Measurements from ENCODE around the gene TLCD1. TPM values are rescaled to one million over a fixed set of nuclear protein-coding genes. Genes with fewer than 3 reads are reported as not detected.

Gene TLCD1
- total and polyA plus RNA-seq, 2 experiments from 2014 or later, result 26.5 to 47.0 TPM

- Histone ChIP-seq H3F3A (replicated peaks; ENCODE audit: low read depth) (no peaks in the 10 kb centered on the region), H3K4me2 (no peak overlapping the region), H2AFZ (no peak overlapping the region), H4K20me1 (replicated peaks; ENCODE audit: insufficient read depth) (peaks cover 2% of the 10 kb centered on the region), H3K36me3 (ENCODE audit: insufficient read depth) (peaks cover 77% of the 10 kb centered on the region), H3K4me3 (no peak overlapping the region), H3K4me1 (ENCODE audit: insufficient read depth) (no peaks in the 10 kb centered on the region), H3K9me2 (ENCODE audit: insufficient read depth) (no peaks in the 10 kb centered on the region), H3K79me2 (replicated peaks; ENCODE audit: insufficient read depth) (no peaks in the 10 kb centered on the region), H3K27ac (ENCODE audit: low read depth) (no peak overlapping the region), H3K27me3 (ENCODE audit: insufficient read depth) (no peaks in the 10 kb centered on the region)
- H3K4me1 Mint-ChIP-seq, result no peaks in the 10 kb centered on the region
- H3K27ac Mint-ChIP-seq, result no peak overlapping the region
- no peaks in the 10 kb centered on the region for H3K9me3 Mint-ChIP-seq
- peaks cover 4% of the 10 kb centered on the region for H3K27me3 Mint-ChIP-seq (ENCODE audit: insufficient read depth, low read depth, poor library complexity)
- TF ChIP-seq EZH2 (IDR thresholded peaks at IDR 0.05; ENCODE audit: low read depth, unreplicated experiment) (no peak), CTCF (conservative IDR thresholded peaks at IDR 0.05; ENCODE audit: low read depth in 2 of 2) (no peak), STAT1 (IDR thresholded peaks at IDR 0.05; ENCODE audit: unreplicated experiment) (no peak), NANOG (IDR thresholded peaks at IDR 0.05; ENCODE audit: borderline replicate concordance) (no peak), JUNB (IDR thresholded peaks at IDR 0.05; ENCODE audit: unreplicated experiment) (no peak), CREB1 (CRISPR knock-in tag; IDR thresholded peaks at IDR 0.05; ENCODE audit: low read depth) (no peak), ZNF331 (CRISPR knock-in tag; IDR thresholded peaks at IDR 0.05; ENCODE audit: low read depth) (no peak), EZH2phosphoT487 (IDR thresholded peaks at IDR 0.05; ENCODE audit: unreplicated experiment) (no peak), ZNF114 (CRISPR knock-in tag; IDR thresholded peaks at IDR 0.05) (no peak), POLR2AphosphoS5 (IDR thresholded peaks at IDR 0.05; ENCODE audit: low read depth) (no peak)
- TF ChIP-seq, protein P1, sequence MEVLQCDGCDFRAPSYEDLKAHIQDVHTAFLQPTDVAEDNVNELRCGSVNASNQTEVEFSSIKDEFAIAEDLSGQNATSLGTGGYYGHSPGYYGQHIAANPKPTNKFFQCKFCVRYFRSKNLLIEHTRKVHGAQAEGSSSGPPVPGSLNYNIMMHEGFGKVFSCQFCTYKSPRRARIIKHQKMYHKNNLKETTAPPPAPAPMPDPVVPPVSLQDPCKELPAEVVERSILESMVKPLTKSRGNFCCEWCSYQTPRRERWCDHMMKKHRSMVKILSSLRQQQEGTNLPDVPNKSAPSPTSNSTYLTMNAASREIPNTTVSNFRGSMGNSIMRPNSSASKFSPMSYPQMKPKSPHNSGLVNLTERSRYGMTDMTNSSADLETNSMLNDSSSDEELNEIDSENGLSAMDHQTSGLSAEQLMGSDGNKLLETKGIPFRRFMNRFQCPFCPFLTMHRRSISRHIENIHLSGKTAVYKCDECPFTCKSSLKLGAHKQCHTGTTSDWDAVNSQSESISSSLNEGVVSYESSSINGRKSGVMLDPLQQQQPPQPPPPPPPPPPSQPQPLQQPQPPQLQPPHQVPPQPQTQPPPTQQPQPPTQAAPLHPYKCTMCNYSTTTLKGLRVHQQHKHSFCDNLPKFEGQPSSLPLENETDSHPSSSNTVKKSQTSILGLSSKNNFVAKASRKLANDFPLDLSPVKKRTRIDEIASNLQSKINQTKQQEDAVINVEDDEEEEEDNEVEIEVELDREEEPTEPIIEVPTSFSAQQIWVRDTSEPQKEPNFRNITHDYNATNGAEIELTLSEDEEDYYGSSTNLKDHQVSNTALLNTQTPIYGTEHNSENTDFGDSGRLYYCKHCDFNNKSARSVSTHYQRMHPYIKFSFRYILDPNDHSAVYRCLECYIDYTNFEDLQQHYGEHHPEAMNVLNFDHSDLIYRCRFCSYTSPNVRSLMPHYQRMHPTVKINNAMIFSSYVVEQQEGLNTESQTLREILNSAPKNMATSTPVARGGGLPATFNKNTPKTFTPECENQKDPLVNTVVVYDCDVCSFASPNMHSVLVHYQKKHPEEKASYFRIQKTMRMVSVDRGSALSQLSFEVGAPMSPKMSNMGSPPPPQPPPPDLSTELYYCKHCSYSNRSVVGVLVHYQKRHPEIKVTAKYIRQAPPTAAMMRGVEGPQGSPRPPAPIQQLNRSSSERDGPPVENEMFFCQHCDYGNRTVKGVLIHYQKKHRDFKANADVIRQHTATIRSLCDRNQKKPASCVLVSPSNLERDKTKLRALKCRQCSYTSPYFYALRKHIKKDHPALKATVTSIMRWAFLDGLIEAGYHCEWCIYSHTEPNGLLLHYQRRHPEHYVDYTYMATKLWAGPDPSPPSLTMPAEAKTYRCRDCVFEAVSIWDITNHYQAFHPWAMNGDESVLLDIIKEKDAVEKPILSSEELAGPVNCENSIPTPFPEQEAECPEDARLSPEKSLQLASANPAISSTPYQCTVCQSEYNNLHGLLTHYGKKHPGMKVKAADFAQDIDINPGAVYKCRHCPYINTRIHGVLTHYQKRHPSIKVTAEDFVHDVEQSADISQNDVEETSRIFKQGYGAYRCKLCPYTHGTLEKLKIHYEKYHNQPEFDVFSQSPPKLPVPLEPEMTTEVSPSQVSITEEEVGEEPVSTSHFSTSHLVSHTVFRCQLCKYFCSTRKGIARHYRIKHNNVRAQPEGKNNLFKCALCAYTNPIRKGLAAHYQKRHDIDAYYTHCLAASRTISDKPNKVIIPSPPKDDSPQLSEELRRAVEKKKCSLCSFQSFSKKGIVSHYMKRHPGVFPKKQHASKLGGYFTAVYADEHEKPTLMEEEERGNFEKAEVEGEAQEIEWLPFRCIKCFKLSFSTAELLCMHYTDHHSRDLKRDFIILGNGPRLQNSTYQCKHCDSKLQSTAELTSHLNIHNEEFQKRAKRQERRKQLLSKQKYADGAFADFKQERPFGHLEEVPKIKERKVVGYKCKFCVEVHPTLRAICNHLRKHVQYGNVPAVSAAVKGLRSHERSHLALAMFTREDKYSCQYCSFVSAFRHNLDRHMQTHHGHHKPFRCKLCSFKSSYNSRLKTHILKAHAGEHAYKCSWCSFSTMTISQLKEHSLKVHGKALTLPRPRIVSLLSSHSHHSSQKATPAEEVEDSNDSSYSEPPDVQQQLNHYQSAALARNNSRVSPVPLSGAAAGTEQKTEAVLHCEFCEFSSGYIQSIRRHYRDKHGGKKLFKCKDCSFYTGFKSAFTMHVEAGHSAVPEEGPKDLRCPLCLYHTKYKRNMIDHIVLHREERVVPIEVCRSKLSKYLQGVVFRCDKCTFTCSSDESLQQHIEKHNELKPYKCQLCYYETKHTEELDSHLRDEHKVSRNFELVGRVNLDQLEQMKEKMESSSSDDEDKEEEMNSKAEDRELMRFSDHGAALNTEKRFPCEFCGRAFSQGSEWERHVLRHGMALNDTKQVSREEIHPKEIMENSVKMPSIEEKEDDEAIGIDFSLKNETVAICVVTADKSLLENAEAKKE (CRISPR knock-in tag; IDR thresholded peaks at IDR 0.05), result no peak
- TF ChIP-seq, protein P2, sequence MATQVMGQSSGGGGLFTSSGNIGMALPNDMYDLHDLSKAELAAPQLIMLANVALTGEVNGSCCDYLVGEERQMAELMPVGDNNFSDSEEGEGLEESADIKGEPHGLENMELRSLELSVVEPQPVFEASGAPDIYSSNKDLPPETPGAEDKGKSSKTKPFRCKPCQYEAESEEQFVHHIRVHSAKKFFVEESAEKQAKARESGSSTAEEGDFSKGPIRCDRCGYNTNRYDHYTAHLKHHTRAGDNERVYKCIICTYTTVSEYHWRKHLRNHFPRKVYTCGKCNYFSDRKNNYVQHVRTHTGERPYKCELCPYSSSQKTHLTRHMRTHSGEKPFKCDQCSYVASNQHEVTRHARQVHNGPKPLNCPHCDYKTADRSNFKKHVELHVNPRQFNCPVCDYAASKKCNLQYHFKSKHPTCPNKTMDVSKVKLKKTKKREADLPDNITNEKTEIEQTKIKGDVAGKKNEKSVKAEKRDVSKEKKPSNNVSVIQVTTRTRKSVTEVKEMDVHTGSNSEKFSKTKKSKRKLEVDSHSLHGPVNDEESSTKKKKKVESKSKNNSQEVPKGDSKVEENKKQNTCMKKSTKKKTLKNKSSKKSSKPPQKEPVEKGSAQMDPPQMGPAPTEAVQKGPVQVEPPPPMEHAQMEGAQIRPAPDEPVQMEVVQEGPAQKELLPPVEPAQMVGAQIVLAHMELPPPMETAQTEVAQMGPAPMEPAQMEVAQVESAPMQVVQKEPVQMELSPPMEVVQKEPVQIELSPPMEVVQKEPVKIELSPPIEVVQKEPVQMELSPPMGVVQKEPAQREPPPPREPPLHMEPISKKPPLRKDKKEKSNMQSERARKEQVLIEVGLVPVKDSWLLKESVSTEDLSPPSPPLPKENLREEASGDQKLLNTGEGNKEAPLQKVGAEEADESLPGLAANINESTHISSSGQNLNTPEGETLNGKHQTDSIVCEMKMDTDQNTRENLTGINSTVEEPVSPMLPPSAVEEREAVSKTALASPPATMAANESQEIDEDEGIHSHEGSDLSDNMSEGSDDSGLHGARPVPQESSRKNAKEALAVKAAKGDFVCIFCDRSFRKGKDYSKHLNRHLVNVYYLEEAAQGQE (IDR thresholded peaks at IDR 0.05; ENCODE audit: unreplicated experiment), result no peak
- ATAC-seq, result no peak
- no peak for DNase-seq (ENCODE audit: low spot score)
- H3K36me3 Mint-ChIP-seq (ENCODE audit: low read depth), result peaks cover 97% of the 10 kb centered on the region
- H3K4me3 Mint-ChIP-seq, result no peak overlapping the region
These were observed 37.6 kb downstream of the TLCD1 start for GRCh38 chr17:28688481-28688880.

All from GM23338 (cell line).